ENCODE results near the gene AFAP1L1.

The AFAP1L1 gene

GRCh38 chr5:149247726-149248125 lies 23.9 kb upstream of the AFAP1L1 start:
- no peak overlapping the region for H3K27ac ChIP-seq
- TF ChIP-seq ZFX (IDR thresholded peaks at IDR 0.05; ENCODE audit: borderline replicate concordance) = no peak
- no peak for TF ChIP-seq CTCF (IDR thresholded peaks at IDR 0.05)

GRCh38 chr5:149251546-149251945 lies 20.1 kb upstream of the AFAP1L1 start:
- no peak overlapping the region for H3K27ac ChIP-seq
- TF ChIP-seq CTCF (IDR thresholded peaks at IDR 0.05) (no peak), ZFX (IDR thresholded peaks at IDR 0.05; ENCODE audit: borderline replicate concordance) (no peak)

GRCh38 chr5:149254506-149254905 lies 17.2 kb upstream of the AFAP1L1 start:
- no peak for TF ChIP-seq ZFX (IDR thresholded peaks at IDR 0.05; ENCODE audit: borderline replicate concordance)
- TF ChIP-seq CTCF (IDR thresholded peaks at IDR 0.05) = no peak
- no peak overlapping the region for H3K27ac ChIP-seq

- TF ChIP-seq ZFX (IDR thresholded peaks at IDR 0.05; ENCODE audit: borderline replicate concordance) = no peak
- no peak for TF ChIP-seq CTCF (IDR thresholded peaks at IDR 0.05)
- H3K27ac ChIP-seq = no peak overlapping the region
Measured at GRCh38 chr5:149256451-149256850, 15.2 kb upstream of the AFAP1L1 start.

- H3K27ac ChIP-seq = no peak overlapping the region
- no peak for TF ChIP-seq ZFX (IDR thresholded peaks at IDR 0.05; ENCODE audit: borderline replicate concordance)
- no peak for TF ChIP-seq CTCF (IDR thresholded peaks at IDR 0.05)
Measured at GRCh38 chr5:149257131-149257530, 14.5 kb upstream of the AFAP1L1 start.

GRCh38 chr5:149257889-149258705 lies 13.6 kb upstream of the AFAP1L1 start:
- TF ChIP-seq CTCF (IDR thresholded peaks at IDR 0.05) (no peak), ZFX (IDR thresholded peaks at IDR 0.05; ENCODE audit: borderline replicate concordance) (no peak)
- no peak overlapping the region for H3K27ac ChIP-seq

GRCh38 chr5:149260761-149261160 lies 10.9 kb upstream of the AFAP1L1 start:
- no peak overlapping the region for H3K27ac ChIP-seq
- no peak for TF ChIP-seq ZFX (IDR thresholded peaks at IDR 0.05; ENCODE audit: borderline replicate concordance)
- no peak for TF ChIP-seq CTCF (IDR thresholded peaks at IDR 0.05)
